Right lobe of liver (tissue), 4 donors: ENCODE results near the gene ADCY9.

Experiments used
- POLR2A ChIP-seq: fragments of 450-650 bp; IDR thresholded peaks from one replicate; pipeline ENCODE4 v1.6.1; 2017; ENCODE audit warnings: antibody characterized with exemption, mild to moderate bottlenecking
- TF ChIP-seq, protein P1 (sequence below), 4 donors: fragments of 200-600 bp in 3 of 4; fragments of 450-650 bp in 1 of 4; IDR thresholded peaks; one replicate each; pipeline versions ENCODE4 v1.5.1 to v1.8.0; 2016 to 2022; ENCODE audit warnings: antibody characterized with exemption in 4 of 4, mild to moderate bottlenecking in 2 of 4
- donor health status: DM: no; HTN: no; CAD: no.
- donor health status: DM: no; HTN: no; CAD: no.
- donor health status: DM: no; HTN: yes; CAD: no.

GRCh38 chr16:4067262-4068001 lies 48.8 kb downstream of the ADCY9 start:
- TF ChIP-seq, protein P1, sequence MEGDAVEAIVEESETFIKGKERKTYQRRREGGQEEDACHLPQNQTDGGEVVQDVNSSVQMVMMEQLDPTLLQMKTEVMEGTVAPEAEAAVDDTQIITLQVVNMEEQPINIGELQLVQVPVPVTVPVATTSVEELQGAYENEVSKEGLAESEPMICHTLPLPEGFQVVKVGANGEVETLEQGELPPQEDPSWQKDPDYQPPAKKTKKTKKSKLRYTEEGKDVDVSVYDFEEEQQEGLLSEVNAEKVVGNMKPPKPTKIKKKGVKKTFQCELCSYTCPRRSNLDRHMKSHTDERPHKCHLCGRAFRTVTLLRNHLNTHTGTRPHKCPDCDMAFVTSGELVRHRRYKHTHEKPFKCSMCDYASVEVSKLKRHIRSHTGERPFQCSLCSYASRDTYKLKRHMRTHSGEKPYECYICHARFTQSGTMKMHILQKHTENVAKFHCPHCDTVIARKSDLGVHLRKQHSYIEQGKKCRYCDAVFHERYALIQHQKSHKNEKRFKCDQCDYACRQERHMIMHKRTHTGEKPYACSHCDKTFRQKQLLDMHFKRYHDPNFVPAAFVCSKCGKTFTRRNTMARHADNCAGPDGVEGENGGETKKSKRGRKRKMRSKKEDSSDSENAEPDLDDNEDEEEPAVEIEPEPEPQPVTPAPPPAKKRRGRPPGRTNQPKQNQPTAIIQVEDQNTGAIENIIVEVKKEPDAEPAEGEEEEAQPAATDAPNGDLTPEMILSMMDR (IDR thresholded peaks at IDR 0.05) = no peak
- TF ChIP-seq POLR2A = no peak
